MCF 10A (cell line): ENCODE measurements around the gene DBN1. TPM values are rescaled to one million over a fixed set of nuclear protein-coding genes. Genes with fewer than 3 reads are reported as not detected.

Source experiments
- BruUV-seq: library from RNA; stranded (reverse); fragments of 400-500 nt; replicated peaks from 2 replicates; lab custom pipeline; 2021; lab: Mats Ljungman, UMichigan
- CTCF ChIA-PET: fragments of 300-600 bp; sonication (Branson Sonifier 250); formaldehyde crosslinking; extraction: SDS; loops from one replicate; lab custom pipeline; 2021; ENCODE audit warnings: antibody characterized with exemption, inconsistent platforms; lab: Yijun Ruan, JAX
- POLR2A ChIA-PET: fragments of 300-600, 350-650 bp; sonication (Branson Sonifier 250); formaldehyde crosslinking; extraction: SDS; loops from one replicate; lab custom pipeline; 2020; ENCODE audit warnings: antibody characterized with exemption, inconsistent platforms; lab: Yijun Ruan, JAX
- DNase-seq: peaks from one replicate; pipeline ENCODE4 v3.0.0-alpha.2; 2018; ENCODE audit not compliant: unreplicated experiment
- H3K27ac Mint-ChIP-seq: one replicate; pipeline ENCODE4 v1.8.0; 2022; ENCODE audit warnings: mild to moderate bottlenecking, low read depth, mixed read lengths; ENCODE audit not compliant: unreplicated experiment
- H3K27me3 Mint-ChIP-seq: one replicate; pipeline ENCODE4 v1.8.0; 2022; ENCODE audit warnings: mixed read lengths; ENCODE audit not compliant: insufficient read depth, unreplicated experiment
- H3K36me3 Mint-ChIP-seq: one replicate; pipeline ENCODE4 v1.8.0; 2022; ENCODE audit warnings: mild to moderate bottlenecking, moderate library complexity, mixed read lengths; ENCODE audit not compliant: insufficient read depth, unreplicated experiment
- H3K4me1 Mint-ChIP-seq: one replicate; pipeline ENCODE4 v1.8.0; 2022; ENCODE audit warnings: mixed read lengths; ENCODE audit not compliant: insufficient read depth, unreplicated experiment
- H3K4me3 Mint-ChIP-seq: one replicate; pipeline ENCODE4 v1.8.0; 2022; ENCODE audit warnings: mild to moderate bottlenecking, moderate library complexity, mixed read lengths; ENCODE audit not compliant: unreplicated experiment
- H3K9me3 Mint-ChIP-seq: one replicate; pipeline ENCODE4 v1.8.0; 2022; ENCODE audit warnings: mixed read lengths; ENCODE audit not compliant: unreplicated experiment
- intact Hi-C: fragments of 100-400 bp; cut with micrococcal nuclease; formaldehyde crosslinking; loops from 2 replicates; pipeline ENCODE4 v1.14.1; 2022
- total RNA-seq: library from RNA; stranded (reverse); gene quantifications from 2 replicates; pipeline ENCODE4 v1.2.3, GENCODE V29; 2022
- TF ChIP-seq, protein P1 (sequence below): fragments of 200-600 bp; IDR thresholded peaks from one replicate; pipeline ENCODE4 v1.8.0; 2022; ENCODE audit warnings: antibody characterized with exemption, mild to moderate bottlenecking; ENCODE audit not compliant: unreplicated experiment

The DBN1 gene
- total RNA-seq, 1 experiment from 2014 or later: 165 TPM

DNA sequence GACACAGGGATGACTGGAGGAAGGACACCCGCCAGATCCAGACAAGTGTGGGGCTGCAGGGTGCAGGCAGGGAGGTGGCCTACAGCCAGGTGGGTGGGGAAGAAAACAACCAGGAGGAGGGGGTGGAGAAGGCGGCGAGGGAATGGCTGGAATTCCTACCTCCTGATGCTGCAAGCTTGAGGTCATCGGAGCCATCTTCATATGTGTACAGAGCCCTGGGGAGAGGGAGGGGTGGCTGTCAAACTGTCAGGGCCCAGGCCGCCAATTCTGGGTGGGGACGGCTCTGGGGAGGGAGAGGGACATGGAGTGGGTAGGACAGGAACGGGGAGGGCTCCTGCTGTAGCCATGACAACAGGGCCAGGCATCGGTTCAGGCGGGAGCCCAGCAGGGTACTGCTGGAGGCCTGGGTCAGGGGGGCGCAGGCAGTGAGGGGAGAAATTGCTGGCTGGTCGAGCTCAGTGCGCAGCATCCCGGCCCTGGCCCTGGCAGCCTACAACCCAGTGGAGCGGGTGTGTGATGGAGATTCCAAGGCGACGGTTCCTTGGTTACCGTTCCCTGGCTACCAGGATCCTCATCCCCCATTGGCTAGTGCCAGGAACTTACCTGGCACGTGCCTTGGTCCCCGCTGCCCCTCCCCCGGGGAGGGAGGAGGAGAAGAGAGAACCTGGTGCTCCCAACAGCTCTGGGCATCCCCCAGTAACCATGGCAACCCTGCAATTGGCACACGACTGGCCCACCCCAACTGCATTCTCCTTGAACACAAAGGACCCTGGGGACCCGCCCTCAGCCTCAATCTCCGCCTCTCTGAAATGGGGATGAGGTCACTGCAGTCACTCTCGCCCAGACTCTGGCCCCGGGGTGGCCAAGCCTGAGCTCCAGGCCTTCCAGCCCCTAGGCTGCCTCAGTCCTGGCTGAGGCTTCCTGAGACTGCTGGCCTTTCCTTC is 4.5 kb downstream of the DBN1 start:
- POLR2A ChIA-PET: interaction anchor here (0.6 to 1.0 kb wide), 2 partner anchors 21 to 28 kb away, joined by 3 read pairs; partner anchors contain the start of gene PDLIM7
- BruUV-seq: no TSS peak
- H3K4me3 Mint-ChIP-seq: no peak overlapping the region
- H3K36me3 Mint-ChIP-seq: peaks cover 32% of the 10 kb centered on the region
- intact Hi-C loops: no loop called here
- CTCF ChIA-PET: interaction anchor here (0.6 to 5.9 kb wide), 6 partner anchors 14 to 100 kb away, joined by 3 to 65 read pairs (median 4); partner anchors contain the start of gene PDLIM7
- peaks cover 33% of the 10 kb centered on the region for H3K4me1 Mint-ChIP-seq
- DNase-seq: no peak
- no peaks in the 10 kb centered on the region for H3K27me3 Mint-ChIP-seq
- TF ChIP-seq, protein P1, sequence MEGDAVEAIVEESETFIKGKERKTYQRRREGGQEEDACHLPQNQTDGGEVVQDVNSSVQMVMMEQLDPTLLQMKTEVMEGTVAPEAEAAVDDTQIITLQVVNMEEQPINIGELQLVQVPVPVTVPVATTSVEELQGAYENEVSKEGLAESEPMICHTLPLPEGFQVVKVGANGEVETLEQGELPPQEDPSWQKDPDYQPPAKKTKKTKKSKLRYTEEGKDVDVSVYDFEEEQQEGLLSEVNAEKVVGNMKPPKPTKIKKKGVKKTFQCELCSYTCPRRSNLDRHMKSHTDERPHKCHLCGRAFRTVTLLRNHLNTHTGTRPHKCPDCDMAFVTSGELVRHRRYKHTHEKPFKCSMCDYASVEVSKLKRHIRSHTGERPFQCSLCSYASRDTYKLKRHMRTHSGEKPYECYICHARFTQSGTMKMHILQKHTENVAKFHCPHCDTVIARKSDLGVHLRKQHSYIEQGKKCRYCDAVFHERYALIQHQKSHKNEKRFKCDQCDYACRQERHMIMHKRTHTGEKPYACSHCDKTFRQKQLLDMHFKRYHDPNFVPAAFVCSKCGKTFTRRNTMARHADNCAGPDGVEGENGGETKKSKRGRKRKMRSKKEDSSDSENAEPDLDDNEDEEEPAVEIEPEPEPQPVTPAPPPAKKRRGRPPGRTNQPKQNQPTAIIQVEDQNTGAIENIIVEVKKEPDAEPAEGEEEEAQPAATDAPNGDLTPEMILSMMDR: no peak
- peak overlapping the region; percentile 67 for H3K27ac Mint-ChIP-seq
- H3K9me3 Mint-ChIP-seq: no peaks in the 10 kb centered on the region

DNA sequence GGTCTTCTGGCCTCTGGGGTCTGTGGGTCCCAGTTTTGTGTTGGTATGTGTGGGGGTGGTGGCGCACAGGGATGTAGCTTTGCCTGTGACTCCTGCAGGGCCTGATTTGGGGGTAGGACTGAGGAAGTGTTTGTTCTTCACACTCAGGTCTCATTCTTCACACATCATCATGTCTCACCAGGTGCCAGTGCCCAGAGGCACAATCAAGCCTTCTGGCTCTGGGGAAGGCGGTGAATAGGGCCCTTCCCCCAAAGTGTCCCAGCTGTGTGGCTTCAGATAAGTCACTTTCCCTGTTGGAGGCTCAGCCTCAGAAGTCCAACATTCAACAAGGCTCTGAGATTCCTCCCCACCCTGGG is 5.1 kb downstream of the DBN1 start:
- Mint-ChIP-seq H3K27me3 (no peaks in the 10 kb centered on the region), H3K36me3 (peaks cover 32% of the 10 kb centered on the region), H3K27ac (peak overlapping the region; percentile 67), H3K9me3 (no peaks in the 10 kb centered on the region), H3K4me3 (no peak overlapping the region), H3K4me1 (peaks cover 31% of the 10 kb centered on the region)
- CTCF ChIA-PET: interaction anchor here (1.5 to 5.9 kb wide), 2 partner anchors 13 to 30 kb away, joined by 4 to 65 read pairs; partner anchors contain the start of gene PDLIM7
- intact Hi-C loops: no loop called here
- DNase-seq: no peak
- POLR2A ChIA-PET: interaction anchor here (0.6 kb wide), 1 partner anchor 29 kb away, joined by 3 read pairs; the partner anchor contains the start of gene PDLIM7
- TF ChIP-seq, protein P1: no peak
- no TSS peak for BruUV-seq

DNA sequence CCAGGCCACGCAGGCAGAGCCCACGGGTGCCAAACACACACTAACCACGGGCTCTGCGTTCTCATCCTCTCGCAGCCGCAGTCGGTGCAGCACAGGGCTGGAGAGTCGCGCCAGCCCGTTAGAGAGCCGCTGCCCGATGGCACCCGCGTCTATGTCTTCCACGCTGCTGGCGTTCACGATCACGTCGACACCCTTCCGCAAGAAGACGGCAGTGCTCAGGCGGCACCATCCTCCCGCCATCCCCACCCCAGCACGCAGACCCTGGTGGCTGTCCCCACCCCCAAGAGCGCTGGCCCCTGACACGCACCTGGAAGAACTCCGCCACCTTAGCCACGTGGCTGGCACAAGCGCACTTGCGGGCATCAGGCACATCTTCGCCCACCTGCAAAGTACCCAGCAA is 6.0 kb downstream of the DBN1 start:
- H3K9me3 Mint-ChIP-seq: no peaks in the 10 kb centered on the region
- DNase-seq: no peak
- POLR2A ChIA-PET: no interaction called here
- no peaks in the 10 kb centered on the region for H3K27me3 Mint-ChIP-seq
- no peak overlapping the region for H3K27ac Mint-ChIP-seq
- peaks cover 31% of the 10 kb centered on the region for H3K4me1 Mint-ChIP-seq
- BruUV-seq: no TSS peak
- intact Hi-C loops: no loop called here
- CTCF ChIA-PET: interaction anchor here (1.5 to 5.9 kb wide), 2 partner anchors 12 to 31 kb away, joined by 4 to 65 read pairs; partner anchors contain the start of gene PDLIM7
- H3K36me3 Mint-ChIP-seq: peaks cover 32% of the 10 kb centered on the region
- no peak overlapping the region for H3K4me3 Mint-ChIP-seq
- TF ChIP-seq, protein P1: no peak

DNA sequence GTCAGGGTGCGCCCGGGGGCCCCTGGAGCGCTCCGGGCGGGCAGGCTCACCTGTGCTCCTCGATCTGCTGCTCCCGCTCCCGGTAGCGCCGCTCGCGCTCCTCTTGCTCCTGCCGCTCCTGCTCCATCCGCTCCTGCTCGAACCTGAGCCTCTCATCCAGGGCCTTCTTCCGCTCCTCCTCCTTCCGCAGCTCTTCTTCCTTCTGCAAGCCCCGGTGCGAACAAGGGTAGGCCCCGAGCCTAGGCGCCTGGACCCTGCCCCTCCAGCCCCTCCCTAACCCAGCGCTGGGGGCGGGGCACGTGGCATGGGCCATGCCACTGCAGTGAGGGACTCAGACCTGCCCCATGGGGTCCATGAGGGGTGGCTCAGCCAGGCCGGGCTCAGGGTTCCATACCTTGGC is 6.6 kb downstream of the DBN1 start:
- POLR2A ChIA-PET: no interaction called here

More for the DNA sequence above, 6.6 kb downstream of the DBN1 start:
- H3K36me3 Mint-ChIP-seq: peaks cover 32% of the 10 kb centered on the region
- H3K27ac Mint-ChIP-seq: no peak overlapping the region
- CTCF ChIA-PET: interaction anchor here (1.2 to 4.0 kb wide), 2 partner anchors 11 to 30 kb away, joined by 5 to 39 read pairs; no protein-coding TSS in a partner anchor
- H3K27me3 Mint-ChIP-seq: no peaks in the 10 kb centered on the region
- H3K4me1 Mint-ChIP-seq: peaks cover 31% of the 10 kb centered on the region
- H3K9me3 Mint-ChIP-seq: no peaks in the 10 kb centered on the region
- intact Hi-C loops: no loop called here
- no TSS peak for BruUV-seq
- TF ChIP-seq, protein P1: no peak
- no peak for DNase-seq
- H3K4me3 Mint-ChIP-seq: no peak overlapping the region
